SK-N-MC (cell line): ENCODE data around the gene R3HDM2.

ENCODE experiments used
- EZH2 ChIP-seq: fragments of 200-600 bp; sonication (generic); IDR thresholded peaks from one replicate; pipeline ENCODE4 v1.6.1; 2017; ENCODE audit warnings: antibody characterized with exemption
- FOXP2 ChIP-seq: optimal IDR thresholded peaks from 2 replicates; pipeline ENCODE3; 2011; ENCODE audit warnings: mild to moderate bottlenecking, moderate library complexity; ENCODE audit not compliant: insufficient read depth; ENCODE audit errors: extremely low read length, control extremely low read depth
- POLR2AphosphoS5 ChIP-seq: IDR thresholded peaks from 2 replicates; pipeline ENCODE4 v1.6.1; 2012; ENCODE audit warnings: mild to moderate bottlenecking, low read depth, low read length, borderline replicate concordance

DNA sequence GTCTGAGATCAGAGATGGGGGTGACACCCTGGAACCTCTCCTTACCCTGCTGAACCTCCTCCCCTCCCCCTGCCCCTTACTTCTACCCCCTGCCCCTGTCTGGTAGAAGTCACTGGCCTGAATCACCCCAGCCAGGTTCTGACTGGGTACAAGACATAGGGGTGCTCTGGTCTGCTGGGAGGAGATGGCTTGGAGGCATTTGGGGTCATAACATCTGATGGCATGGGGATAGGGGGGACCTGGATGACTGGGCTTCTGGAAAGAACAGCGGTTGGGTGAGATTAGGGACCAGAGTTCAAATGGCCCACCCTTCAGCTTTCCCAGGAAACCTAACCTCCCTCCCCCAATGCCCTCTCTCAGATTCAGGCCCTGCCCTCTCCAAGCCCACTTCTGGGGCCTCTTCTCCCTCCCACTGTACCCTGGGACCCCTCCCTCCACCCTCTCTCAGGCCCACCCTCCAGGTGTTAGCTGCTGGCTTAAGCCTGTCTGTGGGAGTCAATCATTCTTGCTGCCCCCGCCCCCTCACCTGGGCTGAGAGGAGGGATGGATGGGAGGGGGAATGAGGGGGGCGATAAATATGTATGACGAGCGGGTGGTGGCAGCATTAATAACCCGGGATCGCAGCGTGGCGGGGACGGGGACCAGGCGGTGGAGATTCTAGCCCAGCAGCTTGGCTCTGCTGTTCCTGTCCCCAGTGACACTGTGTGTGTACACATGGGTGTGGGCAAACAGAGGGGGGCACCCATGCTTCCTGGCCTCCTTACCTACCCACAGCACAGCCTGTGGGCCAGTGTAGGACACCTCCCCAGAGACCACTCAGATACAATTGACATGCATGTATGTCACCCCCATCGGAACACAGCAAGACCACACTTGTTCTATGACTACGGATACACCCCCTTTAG, 208.3 kb downstream of the R3HDM2 start:
- TF ChIP-seq EZH2 (no peak), POLR2AphosphoS5 (no peak), FOXP2 (no peak)
